GM18520 (cell line): ENCODE results near the gene ANKRD16.

Experiments used
- ATAC-seq: cut with Tn5 transposase; IDR thresholded peaks from one replicate; pipeline ENCODE4 v1.9.1; 2021; ENCODE audit not compliant: unreplicated experiment

The ANKRD16 gene

DNA sequence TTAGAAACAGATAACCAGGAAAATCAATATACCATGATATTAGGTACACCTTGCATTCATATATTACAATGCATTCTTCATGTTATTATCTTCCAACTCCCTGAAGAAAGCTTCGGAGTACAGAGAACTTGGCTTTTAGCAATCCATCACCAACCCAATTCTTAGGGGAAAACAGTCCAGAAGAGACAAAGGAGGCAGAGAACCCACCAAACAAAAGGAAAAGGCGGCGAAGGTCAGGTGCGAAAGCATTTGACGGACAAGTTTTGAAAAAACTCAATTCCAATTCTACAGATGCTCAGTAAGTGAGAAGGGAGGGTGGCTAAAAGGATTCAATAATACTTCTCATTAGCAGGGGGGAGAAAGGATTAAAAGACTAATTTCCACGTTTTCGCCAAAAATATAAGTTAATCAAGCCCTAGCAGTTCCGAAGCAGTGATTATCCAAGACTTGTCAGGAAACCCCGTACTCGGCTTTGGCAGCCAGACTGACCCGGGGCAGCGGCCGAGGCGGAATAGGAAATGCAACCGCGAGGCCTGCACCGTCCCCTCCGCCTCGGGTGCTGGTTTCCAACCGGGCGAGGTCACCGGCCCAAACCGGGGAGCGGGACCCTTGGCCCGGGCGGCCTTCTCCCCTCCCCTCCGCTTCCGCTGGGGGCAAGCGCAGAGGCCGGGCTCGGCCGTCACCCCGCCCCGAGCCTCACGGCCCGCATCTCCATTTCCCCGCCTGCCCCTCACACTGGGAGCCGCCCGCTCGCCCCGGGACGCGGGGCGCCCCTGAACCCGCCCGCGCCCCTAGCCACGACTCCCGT, 77.2 kb downstream of the ANKRD16 start:
- ATAC-seq = peak; percentile 8
